Endothelial cell of umbilical vein (primary cell): ENCODE results near the gene PTPN20. TPM values are rescaled to one million over a fixed set of nuclear protein-coding genes. Genes with fewer than 3 reads are reported as not detected.

Experiments used
- BruUV-seq: library from RNA; stranded (reverse); fragments of 400-500 nt; replicated peaks from 2 replicates; lab custom pipeline; 2021; lab: Mats Ljungman, UMichigan
- CTCF ChIA-PET: fragments of 300-600, 350-600 bp; sonication (Branson Sonifier 250); formaldehyde crosslinking; loops from one replicate; lab custom pipeline; 2021; ENCODE audit warnings: antibody characterized with exemption, inconsistent platforms; lab: Charles Lee
- POLR2A ChIA-PET: fragments of 300-600, 350-600 bp; sonication (Branson Sonifier 250); formaldehyde crosslinking; loops from one replicate; lab custom pipeline; 2021; ENCODE audit warnings: antibody characterized with exemption, inconsistent platforms; lab: Charles Lee
- DNase-seq: peaks from one replicate; pipeline ENCODE4 v3.0.0-alpha.2; 2011; ENCODE audit warnings: low read depth, low spot score
- FAIRE-seq: peaks from 2 replicates; lab custom pipeline; 2011; peaks lifted over from hg19 to GRCh38; lab: Jason Lieb, UNC
- H2AFZ ChIP-seq: 2 replicates; pipeline ENCODE4 v1.6.0; 2012; ENCODE audit warnings: low read depth, low read length, control low read depth, inconsistent platforms
- H3K27ac ChIP-seq: 2 replicates; pipeline ENCODE4 v1.5.1; 2011; ENCODE audit warnings: low read depth, mild to moderate bottlenecking, control low read depth, low read length, moderate library complexity; ENCODE audit not compliant: insufficient read depth
- H3K27me3 ChIP-seq, 2 experiments: 2 replicates each; pipeline versions ENCODE4 v1.6.0 to v1.6.1; 2011; ENCODE audit warnings: low read length in 2 of 2, mixed read lengths in 1 of 2; ENCODE audit not compliant: control insufficient read depth in 2 of 2, insufficient read depth in 2 of 2
- H3K36me3 ChIP-seq, 2 experiments: 2 replicates in 1 of 2; 3 replicates in 1 of 2; pipeline ENCODE4 v1.5.1; 2011; ENCODE audit warnings: low read length in 2 of 2, mild to moderate bottlenecking in 1 of 2, moderate library complexity in 1 of 2; ENCODE audit not compliant: control insufficient read depth in 2 of 2, insufficient read depth in 2 of 2; ENCODE audit errors: extremely low read depth in 1 of 2
- H3K4me1 ChIP-seq: 3 replicates; pipeline ENCODE4 v1.5.1; 2011; ENCODE audit warnings: mild to moderate bottlenecking, low read length; ENCODE audit not compliant: control insufficient read depth, insufficient read depth; ENCODE audit errors: extremely low read depth
- H3K4me2 ChIP-seq: 2 replicates; pipeline ENCODE4 v1.6.1; 2011; ENCODE audit warnings: low read length, control low read depth, mixed read lengths; ENCODE audit not compliant: insufficient read depth
- H3K4me3 ChIP-seq, 3 experiments: fragments of 200-600 bp in 1 of 3; sonication (generic), shearing (Covaris generic) in 1 of 3; replicated peaks in 1 of 3; 2 replicates each; pipeline ENCODE4 v1.5.1; 2011 to 2016; ENCODE audit warnings: control low read depth in 3 of 3, low read length in 3 of 3, mild to moderate bottlenecking in 2 of 3, inconsistent platforms in 1 of 3, low read depth in 1 of 3, moderate library complexity in 1 of 3; ENCODE audit not compliant: insufficient read depth in 1 of 3
- H3K79me2 ChIP-seq: 2 replicates; pipeline ENCODE4 v1.6.0; 2012; ENCODE audit warnings: low read length, inconsistent platforms; ENCODE audit not compliant: control insufficient read depth, insufficient read depth
- H3K9ac ChIP-seq: replicated peaks from 2 replicates; pipeline ENCODE3; 2011; ENCODE audit warnings: low read length, control low read depth; ENCODE audit not compliant: insufficient read depth; ENCODE audit errors: extremely low read depth
- H3K9me1 ChIP-seq: replicated peaks from 3 replicates; pipeline ENCODE4 v1.6.0; 2011; ENCODE audit warnings: mild to moderate bottlenecking, low read length; ENCODE audit not compliant: control insufficient read depth, insufficient read depth; ENCODE audit errors: extremely low read depth
- H3K9me3 ChIP-seq: replicated peaks from 2 replicates; pipeline ENCODE4 v1.5.1; 2012; ENCODE audit warnings: low read length, inconsistent platforms; ENCODE audit not compliant: control insufficient read depth, insufficient read depth
- H4K20me1 ChIP-seq: replicated peaks from 2 replicates; pipeline ENCODE3; 2011; ENCODE audit warnings: mild to moderate bottlenecking, low read length; ENCODE audit not compliant: control insufficient read depth, insufficient read depth; ENCODE audit errors: extremely low read depth
- CTCF ChIP-seq, 2 donors: IDR thresholded peaks; 1 replicate in 1 of 2; 2 replicates in 1 of 2; pipeline ENCODE4 v1.5.1; 2011; ENCODE audit warnings: low read length in 2 of 2, mild to moderate bottlenecking in 2 of 2, moderate library complexity in 2 of 2, control low read depth in 1 of 2, inconsistent platforms in 1 of 2, low read depth in 1 of 2; ENCODE audit not compliant: insufficient read depth in 1 of 2; ENCODE audit errors: extremely low read depth in 1 of 2
- EZH2 ChIP-seq: IDR thresholded peaks from 2 replicates; pipeline ENCODE4 v1.6.1; 2012; ENCODE audit warnings: borderline replicate concordance, low read depth, mild to moderate bottlenecking, moderate library complexity, low read length, inconsistent platforms; ENCODE audit not compliant: severe bottlenecking
- FOS ChIP-seq: IDR thresholded peaks from 2 replicates; pipeline ENCODE4 v1.6.1; 2011; ENCODE audit warnings: mild to moderate bottlenecking, low read length, moderate library complexity, borderline replicate concordance; ENCODE audit not compliant: insufficient read depth
- JUN ChIP-seq: IDR thresholded peaks from 2 replicates; pipeline ENCODE4 v1.6.1; 2011; ENCODE audit warnings: borderline replicate concordance, low read depth; ENCODE audit not compliant: insufficient read length, insufficient read depth
- MYC ChIP-seq: IDR thresholded peaks from one replicate; pipeline ENCODE4 v1.6.1; 2011; ENCODE audit warnings: mild to moderate bottlenecking, low read depth, low read length
- POLR2A ChIP-seq: IDR thresholded peaks from 2 replicates; pipeline ENCODE4 v1.6.1; 2012; ENCODE audit warnings: low read depth, mild to moderate bottlenecking, control low read depth, low read length
- POLR2AphosphoS5 ChIP-seq: IDR thresholded peaks from 2 replicates; pipeline ENCODE4 v1.6.1; 2012; ENCODE audit warnings: low read depth, mild to moderate bottlenecking, control low read depth, low read length, moderate library complexity; ENCODE audit not compliant: insufficient read depth
- dilution Hi-C: fragments of 300-500 bp; cut with MboI; formaldehyde crosslinking; loops from one replicate; pipeline ENCODE4 v1.15.0; 2019; ENCODE audit warnings: low sequenced_read_pairs; ENCODE audit not compliant: extremely low pct_ligation_motif_present
- intact Hi-C: fragments of 100-400 bp; cut with micrococcal nuclease; formaldehyde crosslinking; loops from one replicate; pipeline ENCODE4 v1.10.0; 2022
- polyA plus RNA-seq, 4 experiments: library from polyadenylated mRNA; depleted of rRNA in 3 of 4; stranded (reverse) in 3 of 4; unstranded in 1 of 4; fragments of >200 nt; gene quantifications; 2 replicates each; pipeline versions ENCODE4 v1.2.1 to v1.2.3, GENCODE V29; 2011 to 2012; ENCODE audit warnings: missing spikeins in 1 of 4
- total RNA-seq: library from RNA; stranded (reverse); gene quantifications from 2 replicates; pipeline ENCODE4 v1.2.3, GENCODE V29; 2021

The PTPN20 gene
- total and polyA plus RNA-seq, 2 donors (not counting 3 experiments of a cell fraction or from before 2014, with no cell fraction given) = 0.27 TPM; not detected in 1

- Histone ChIP-seq H3K27me3 (no peaks in the 10 kb centered on the region), H4K20me1 (no peaks in the 10 kb centered on the region), H3K36me3 (no peaks in the 10 kb centered on the region), H3K79me2 (no peaks in the 10 kb centered on the region), H3K4me3 (no peak overlapping the region), H3K4me1 (no peaks in the 10 kb centered on the region), H3K27ac (no peak overlapping the region), H3K9me3 (no peaks in the 10 kb centered on the region), H3K9ac (no peak overlapping the region), H3K9me1 (no peaks in the 10 kb centered on the region), H2AFZ (no peak overlapping the region), H3K4me2 (no peak overlapping the region)
- DNase-seq (no peak), FAIRE-seq (no peak)
- TF ChIP-seq POLR2A (no peak), CTCF (IDR thresholded peaks at IDR 0.05; ENCODE audit: extremely low read depth in 1 of 2, insufficient read depth in 1 of 2, low read depth in 1 of 2, low read length in 2 of 2) (no peak), POLR2AphosphoS5 (no peak), MYC (no peak), EZH2 (no peak), JUN (no peak), FOS (no peak)
- POLR2A ChIA-PET = no interaction called here
- dilution Hi-C loops = no loop called here
- no TSS peak for BruUV-seq
- intact Hi-C loops = no loop called here
- CTCF ChIA-PET = interaction anchor here (2.2 kb wide), 1 partner anchor 9 kb away, joined by 9 read pairs; no protein-coding TSS in a partner anchor
Observed at GRCh38 chr10:47038881-47039561, 127.8 kb downstream of the PTPN20 start.
